22Rv1 (cell line): ENCODE results near the gene EIPR1.

Source experiments
- H3K27ac ChIP-seq: fragments of 450-650 bp; 2 replicates; pipeline ENCODE4 v1.5.1; 2017
- CTCF ChIP-seq: fragments of 450-650 bp; IDR thresholded peaks from 2 replicates; pipeline ENCODE4 v1.5.1; 2017; ENCODE audit warnings: mild to moderate bottlenecking
- ZFX ChIP-seq: fragments of 450-650 bp; IDR thresholded peaks from 2 replicates; pipeline ENCODE4 v1.6.1; 2017; ENCODE audit warnings: antibody characterized with exemption, borderline replicate concordance

Gene EIPR1

GRCh38 chr2:3208591-3208990 is 169.0 kb downstream of the EIPR1 start:
- TF ChIP-seq CTCF (no peak), ZFX (no peak)
- no peak overlapping the region for H3K27ac ChIP-seq

GRCh38 chr2:3208179-3208578 is 169.4 kb downstream of the EIPR1 start:
- no peak for TF ChIP-seq CTCF
- no peak overlapping the region for H3K27ac ChIP-seq

GRCh38 chr2:3207091-3207491 is 170.5 kb downstream of the EIPR1 start:
- H3K27ac ChIP-seq = no peak overlapping the region
- no peak for TF ChIP-seq CTCF
- no peak for TF ChIP-seq ZFX

- H3K27ac ChIP-seq = no peak overlapping the region
- TF ChIP-seq CTCF (no peak), ZFX (no peak)
Observed at GRCh38 chr2:3205845-3206244, 171.8 kb downstream of the EIPR1 start.

GRCh38 chr2:3204031-3204821 is 173.4 kb downstream of the EIPR1 start:
- TF ChIP-seq ZFX (no peak), CTCF (no peak)
- no peak overlapping the region for H3K27ac ChIP-seq

- H3K27ac ChIP-seq = no peak overlapping the region
Observed at GRCh38 chr2:3203497-3204019, 174.1 kb downstream of the EIPR1 start.

More at GRCh38 chr2:3203497-3204019, 174.1 kb downstream of the EIPR1 start:
- TF ChIP-seq CTCF (no peak), ZFX (no peak)
